ENCODE measurements around the gene CDHR1.
"Not testable (repeated sequence)": the region's sequence is repeated elsewhere in the genome, so short reads cannot be mapped to it uniquely, and the experiment has no call there.

CDHR1 gene

DNA sequence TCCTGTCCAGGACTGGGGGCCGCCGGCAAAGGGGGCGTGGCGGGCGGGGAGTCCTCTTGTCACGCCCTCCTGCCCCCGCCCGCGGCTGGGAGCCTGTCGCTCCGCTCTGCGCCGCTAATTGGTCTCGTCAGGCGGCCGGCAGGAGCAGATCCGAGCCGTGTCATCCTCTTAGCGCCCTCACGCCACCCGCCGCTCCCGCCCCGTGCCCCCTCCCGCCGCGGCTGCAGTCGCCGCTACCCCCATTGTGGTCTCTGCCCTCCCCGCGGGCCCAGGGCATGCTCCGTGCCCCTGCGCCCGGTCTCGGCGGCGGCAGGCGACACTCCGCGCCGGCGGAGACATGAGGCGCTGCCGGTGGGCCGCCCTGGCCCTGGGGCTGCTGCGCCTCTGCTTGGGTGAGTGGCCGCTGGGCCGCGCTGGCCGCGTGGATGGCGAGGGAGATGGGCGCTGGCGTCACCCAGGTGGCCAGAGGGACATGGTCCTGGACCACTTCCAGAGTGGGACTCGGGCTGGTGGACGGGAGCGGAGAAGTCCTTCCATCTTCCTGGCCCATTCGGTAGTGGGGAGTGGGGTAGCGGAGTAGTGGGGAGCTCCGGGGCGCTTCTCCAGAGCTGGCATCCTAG is at the start of gene CDHR1:
Gene CDHR1 (plus strand): TSS at position 114 of the 620 bp plus-strand sequence. CDS start 224 bp downstream, at position 338.
- DNase-seq, result no peak

DNA sequence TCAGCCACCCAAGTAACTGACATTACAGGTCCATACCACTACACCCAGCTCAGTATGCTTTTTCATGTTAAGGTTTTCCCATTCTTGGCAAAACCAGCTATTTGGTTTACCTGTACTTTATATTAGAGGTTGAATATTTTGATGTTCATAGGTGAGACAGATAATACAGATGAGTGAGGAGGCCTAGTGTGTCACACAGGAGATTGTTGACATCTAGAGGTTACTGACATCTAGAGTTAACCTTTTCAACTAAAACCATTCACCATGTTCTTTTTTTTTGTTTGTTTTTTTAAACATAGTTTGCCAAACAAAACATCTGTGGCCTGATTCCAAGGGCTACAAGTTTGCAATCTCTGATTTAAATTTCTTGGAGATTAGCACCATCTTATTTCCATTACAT is 47.0 kb upstream of the CDHR1 start:
- no peak for DNase-seq

- not testable (repeated sequence) for DNase-seq
Measured at GRCh38 chr10:84148006-84148597, 46.2 kb upstream of the CDHR1 start.

DNA sequence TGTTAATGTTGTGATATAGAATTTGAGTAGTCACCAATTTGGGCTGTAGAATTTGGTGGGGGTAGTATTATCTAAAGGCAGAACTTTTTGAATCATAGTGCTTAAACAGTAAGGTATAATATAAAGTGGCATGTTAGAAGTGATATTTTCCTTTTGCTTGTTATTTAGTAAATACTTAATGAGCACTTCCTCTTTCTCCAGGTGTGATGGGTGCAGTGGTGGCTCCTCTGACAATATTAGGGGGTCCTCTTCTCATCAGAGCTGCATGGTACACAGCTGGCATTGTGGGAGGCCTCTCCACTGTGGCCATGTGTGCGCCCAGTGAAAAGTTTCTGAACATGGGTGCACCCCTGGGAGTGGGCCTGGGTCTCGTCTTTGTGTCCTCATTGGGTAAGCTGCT is 44.5 kb upstream of the CDHR1 start:
- DNase-seq, result no peak

DNA sequence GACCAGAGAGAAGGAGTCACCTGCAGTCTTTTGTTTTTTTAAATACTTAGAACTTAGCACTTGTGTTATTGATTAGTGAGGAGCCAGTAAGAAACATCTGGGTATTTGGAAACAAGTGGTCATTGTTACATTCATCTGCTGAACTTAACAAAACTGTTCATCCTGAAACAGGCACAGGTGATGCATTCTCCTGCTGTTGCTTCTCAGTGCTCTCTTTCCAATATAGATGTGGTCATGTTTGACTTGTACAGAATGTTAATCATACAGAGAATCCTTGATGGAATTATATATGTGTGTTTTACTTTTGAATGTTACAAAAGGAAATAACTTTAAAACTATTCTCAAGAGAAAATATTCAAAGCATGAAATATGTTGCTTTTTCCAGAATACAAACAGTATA is 41.6 kb upstream of the CDHR1 start:
- DNase-seq, result no peak

- DNase-seq, result no peak
Measured at GRCh38 chr10:84155521-84155920, 38.8 kb upstream of the CDHR1 start.

DNA sequence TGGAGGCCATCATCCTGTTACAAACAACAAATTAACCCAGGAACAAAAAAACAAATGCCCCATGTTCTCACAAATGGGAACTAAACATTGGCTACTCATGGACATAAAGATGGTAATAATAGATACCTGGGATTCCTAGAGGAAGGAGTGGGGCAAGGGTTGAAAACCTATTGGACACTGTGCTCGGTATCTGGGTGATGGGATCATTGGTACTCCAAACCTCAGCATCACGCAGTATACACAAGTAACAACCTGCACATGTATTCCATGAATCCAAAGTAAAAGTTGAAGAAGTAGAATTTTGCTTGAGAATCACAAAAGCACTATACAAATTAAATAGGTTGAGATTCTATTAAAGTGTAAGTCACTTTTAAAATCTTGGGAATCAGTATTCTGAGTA is 38.3 kb upstream of the CDHR1 start:
- no peak for DNase-seq

DNA sequence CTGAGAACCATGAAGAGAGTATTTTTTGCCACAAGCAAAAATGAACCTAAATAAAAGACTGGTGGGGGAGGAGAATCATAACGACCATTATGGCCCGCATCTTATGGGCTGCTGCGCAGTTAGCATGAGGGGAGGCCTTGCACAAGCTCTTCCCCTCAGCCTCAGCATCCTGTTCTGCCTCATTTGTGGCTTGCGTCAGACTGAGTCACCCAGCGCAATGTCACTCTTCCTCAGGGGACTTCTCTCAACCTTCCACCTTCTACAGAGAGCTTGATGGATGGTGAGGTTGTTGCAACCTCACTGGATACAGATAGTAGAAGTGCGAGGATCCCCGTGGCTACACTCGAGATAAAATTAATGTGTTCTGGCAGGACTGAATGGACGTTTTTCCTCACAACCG is 37.6 kb upstream of the CDHR1 start:
- no peak for DNase-seq

DNA sequence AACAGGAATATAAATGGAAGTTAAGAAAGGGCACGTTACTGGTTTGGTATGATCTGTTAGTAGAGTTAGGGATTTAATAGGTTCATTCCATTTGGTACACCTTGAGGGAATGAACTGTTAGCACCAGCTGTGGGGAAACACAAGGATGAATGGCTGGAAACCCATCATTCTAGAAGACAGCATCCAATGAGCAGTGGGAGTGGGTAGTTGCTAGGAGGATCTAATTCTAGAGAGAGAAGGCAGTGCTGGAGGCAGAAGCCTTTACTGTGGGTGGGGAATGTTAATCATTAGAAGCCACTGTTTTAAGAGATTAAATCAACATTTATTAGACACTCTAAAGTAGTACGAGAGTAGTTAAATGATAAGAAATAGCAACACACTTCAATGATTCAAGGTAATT is 36.3 kb upstream of the CDHR1 start:
- DNase-seq, result no peak

GRCh38 chr10:84158550-84158949 is 35.8 kb upstream of the CDHR1 start:
- DNase-seq, result no peak

GRCh38 chr10:84159076-84159685 is 35.2 kb upstream of the CDHR1 start:
- DNase-seq, result no peak

GRCh38 chr10:84160663-84161362 is 33.5 kb upstream of the CDHR1 start:
- no peak for DNase-seq

DNA sequence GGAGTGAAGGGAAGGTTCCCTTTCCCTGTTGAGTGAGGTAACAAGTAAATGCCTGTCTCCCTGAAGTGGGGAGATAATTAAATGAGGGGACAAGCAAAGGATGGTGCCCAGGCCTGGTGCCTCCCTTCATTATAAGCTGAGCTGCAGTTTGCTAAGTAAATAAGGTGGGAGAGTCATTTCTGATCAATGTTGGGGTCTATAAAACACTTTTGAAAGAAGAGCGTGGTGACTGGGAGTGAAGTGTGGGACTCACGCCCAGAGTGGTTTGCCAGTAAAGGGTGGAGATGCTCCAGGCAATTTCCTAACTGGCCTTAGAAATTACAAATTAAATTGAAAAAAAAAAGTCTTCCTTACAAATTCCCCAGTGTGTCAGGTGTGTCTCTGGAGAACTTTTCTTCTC is 30.3 kb upstream of the CDHR1 start:
- DNase-seq, result no peak

DNA sequence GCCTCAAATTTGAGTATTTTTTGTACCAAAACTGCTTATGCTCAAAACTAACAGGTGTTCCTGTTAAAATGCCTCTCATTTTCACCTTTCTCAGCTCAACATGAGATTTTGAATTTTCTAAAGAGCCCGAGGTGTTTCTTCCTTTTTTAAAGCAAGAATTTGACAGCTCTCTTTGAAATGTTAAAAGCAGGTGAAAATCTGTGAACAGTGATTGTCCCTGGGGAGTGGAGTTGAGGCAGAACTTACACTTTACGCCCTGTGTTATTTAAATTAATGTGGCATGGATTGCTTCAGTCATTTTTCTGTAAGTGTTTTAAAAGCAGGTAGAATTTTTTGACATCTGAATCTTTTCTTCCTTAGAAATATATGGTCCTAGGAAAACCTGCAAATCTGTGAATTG is 29.9 kb upstream of the CDHR1 start:
- DNase-seq, result no peak

DNA sequence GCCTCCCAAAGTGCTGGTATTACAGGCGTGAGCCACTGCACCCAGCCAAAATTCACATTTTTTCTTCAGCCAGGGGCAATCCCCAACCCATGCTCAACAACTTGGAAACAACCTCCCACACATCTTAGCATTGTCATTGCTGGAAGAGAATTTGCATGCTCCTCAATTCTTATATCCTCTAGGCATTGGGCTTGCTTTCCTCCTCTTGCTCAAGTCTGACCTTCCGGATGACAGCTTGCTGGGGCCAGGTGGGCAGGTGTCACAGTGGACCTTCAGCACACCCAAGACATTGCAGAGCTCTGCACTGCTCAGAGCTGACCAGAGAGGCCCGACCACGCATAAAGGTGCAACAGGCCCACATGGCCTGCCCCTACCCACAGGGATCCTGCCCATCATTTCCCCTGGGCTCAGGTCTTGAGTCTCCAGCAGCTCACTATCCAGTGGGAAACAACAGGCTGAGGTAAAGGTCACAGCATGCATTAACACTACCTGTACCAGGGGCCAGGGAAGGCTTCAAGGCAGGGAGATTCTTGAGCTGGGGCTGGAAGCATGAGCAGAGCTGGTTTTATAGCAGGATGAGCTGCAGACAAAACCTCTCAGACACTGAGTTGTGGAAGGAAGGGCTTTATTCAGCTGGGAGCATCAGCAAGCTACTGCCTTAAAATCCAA is 27.6 kb upstream of the CDHR1 start:
- no peak for DNase-seq

DNA sequence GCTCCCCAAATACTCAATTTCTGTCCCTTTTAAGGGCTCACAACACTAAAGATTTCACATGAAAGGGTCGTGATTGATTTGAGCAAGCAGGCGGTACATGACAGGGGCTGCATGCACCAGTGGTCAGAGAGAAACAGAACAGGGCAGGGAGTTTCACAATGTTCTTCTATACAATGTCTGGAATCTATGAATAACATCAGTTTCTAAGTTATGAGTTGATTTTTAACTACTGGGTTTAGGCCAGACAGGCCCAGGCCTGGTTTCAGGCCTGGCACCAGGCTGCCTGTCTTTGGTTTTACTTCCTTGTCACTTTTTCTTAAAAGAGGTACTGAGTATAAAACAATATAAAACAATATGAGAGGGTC is 27.1 kb upstream of the CDHR1 start:
- not testable (repeated sequence) for DNase-seq

DNA sequence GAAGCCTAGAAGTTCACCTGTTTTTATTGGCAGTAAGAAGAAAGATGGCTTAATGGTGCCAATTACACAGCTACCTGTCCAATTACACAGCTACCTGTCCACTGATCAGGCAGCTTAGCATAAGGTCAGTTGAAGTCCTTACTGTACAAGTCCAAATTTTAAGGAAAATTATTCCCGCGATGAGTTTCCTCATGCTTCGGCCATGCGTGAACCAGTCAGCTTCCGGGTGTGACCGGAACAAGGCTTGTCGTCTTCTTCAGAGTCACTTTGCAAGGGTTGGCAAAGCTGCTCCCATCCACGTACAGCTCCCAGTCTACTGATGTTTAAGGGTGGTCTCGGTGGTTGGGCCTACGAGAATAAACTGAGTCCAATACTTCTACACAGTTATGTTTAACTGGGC is 26.0 kb upstream of the CDHR1 start:
- DNase-seq, result not testable (repeated sequence)

DNA sequence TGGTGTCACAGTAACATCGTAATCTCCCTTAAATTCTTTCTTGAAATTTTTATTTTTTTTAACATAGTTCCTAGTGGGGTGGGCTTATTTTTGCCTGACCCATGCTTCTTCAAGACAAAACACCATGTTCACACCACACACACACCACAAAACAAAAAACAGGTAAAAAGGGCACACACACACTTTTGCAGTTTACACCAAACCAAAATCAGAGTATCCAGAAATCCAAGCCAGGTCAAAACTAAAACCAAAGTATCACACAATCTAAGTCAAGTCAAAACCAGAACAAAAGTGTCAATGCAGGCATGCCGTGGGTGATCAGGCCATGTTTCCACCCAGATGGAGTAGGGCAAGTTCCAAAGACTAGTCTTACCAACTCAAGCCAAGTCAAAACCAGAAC is 23.1 kb upstream of the CDHR1 start:
- not testable (repeated sequence) for DNase-seq

DNA sequence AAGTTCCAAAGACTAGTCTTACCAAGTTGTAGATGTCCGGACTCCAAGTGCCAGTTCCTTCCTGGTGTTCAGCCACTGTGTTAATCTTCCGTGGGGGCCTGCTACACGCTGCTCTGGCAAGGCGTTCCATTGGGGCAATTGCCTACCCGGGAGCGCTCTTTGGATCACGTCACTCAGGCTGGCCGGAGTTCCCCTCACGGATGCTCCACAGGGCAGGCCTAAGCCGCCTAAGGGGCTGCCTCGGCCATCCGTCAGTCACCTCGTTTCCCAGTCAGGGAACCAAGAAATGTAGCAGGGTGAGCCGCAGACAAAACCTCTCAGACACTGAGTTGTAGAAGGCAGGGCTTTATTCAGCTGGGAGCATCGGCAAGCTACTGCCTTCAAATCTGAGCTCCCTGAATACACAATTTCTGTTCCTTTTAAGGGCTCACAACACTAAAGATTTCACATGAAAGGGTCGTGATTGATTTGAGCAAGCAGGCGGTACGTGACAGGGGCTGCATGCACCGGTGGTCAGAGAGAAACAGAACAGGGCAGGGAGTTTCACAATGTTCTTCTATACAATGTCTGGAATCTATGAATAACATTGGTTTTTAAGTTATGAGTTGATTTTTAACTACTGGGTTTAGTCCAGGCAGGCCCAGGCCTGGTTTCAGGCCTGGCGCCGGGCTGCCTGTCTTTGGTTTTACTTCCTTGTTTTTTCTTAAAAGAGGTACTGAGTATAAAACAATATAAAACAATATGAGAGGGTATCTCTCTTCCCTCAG is 22.5 kb upstream of the CDHR1 start:
- DNase-seq, result not testable (repeated sequence)

DNA sequence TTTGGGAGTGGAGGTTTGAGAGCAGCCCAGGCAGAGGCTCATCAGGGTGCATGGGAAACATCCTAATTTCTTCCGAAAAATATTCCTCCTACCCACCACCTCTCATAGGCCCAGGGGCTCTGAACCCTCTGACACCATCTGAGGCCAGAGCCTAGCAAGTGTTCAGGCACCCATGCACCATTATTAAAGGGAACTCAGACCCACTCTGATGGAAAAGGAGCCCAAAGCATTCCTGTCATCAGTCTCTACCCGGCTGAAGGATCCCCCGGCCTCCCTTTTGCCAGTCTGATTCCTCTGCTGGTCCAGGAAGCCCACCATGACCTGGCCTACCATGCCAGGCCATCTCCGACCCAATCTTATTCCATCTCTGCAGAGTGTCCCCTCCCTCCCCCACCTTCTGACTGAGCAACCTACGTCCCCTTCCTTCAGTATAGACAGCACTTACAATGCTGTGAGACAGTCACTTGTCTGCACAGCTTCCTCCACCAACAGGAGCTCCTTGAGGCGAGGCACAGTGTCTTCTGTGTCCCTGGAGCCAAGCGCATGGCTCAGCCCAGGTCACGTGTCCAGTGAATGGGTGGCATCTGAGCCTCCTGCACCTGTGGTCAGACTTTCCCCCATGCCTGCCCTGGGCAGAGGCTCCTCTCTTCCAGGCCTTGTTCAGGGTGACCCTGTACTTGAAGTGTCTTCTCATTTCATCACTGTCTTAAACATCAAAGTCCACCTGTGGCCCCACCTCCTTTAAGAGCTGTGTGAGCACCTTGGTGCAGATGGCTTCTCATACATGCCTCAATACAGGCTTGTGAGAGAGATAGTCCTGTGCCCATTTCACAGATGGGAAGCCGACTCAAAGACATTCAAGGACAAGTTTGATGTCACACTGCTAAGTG is 21.6 kb upstream of the CDHR1 start:
- DNase-seq, result no peak

- no peak for DNase-seq
Measured at GRCh38 chr10:84173501-84173929, 20.8 kb upstream of the CDHR1 start, which contains the start of gene GPR15LG. Gene GPR15LG (plus strand): TSS chr10:84173801. CDS start chr10:84173852, 51 bp downstream.
